ENCODE data around the gene KRT36. TPM values are rescaled to one million over a fixed set of nuclear protein-coding genes. Genes with fewer than 3 reads are reported as not detected.

KRT36 gene
- total and polyA plus RNA-seq, 2 donors (not counting 3 experiments of a cell fraction or from before 2014, with no cell fraction given): 0.04 TPM; not detected in 1

DNA sequence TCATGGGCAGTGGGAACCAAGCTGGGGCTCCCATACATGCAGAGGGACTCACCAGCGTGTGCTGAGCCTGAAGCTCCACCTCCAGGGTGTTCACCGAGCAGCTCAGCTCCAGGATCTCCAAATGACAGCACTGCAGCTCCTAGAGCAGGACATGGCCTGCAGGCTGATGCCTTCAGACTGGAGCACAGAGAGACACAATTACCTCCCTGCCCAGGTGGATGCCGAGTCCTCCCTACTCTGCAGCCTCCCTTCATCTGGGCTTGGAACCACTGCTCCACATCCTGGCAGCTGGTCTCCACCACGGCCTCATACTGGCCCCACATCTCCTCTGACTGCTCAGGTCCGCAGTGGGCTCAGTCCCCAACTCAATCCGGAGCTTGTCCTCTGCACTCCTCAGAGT is 40.7 kb downstream of the KRT36 start:
- ChIA-PET POLR2A (no interaction called here), CTCF (no interaction called here)
- no peaks in the 10 kb centered on the region for H3K79me2 ChIP-seq (ENCODE audit: control insufficient read depth, insufficient read depth, low read length)
- no peaks in the 10 kb centered on the region for H3K9me3 ChIP-seq (replicated peaks; ENCODE audit: control insufficient read depth, insufficient read depth, low read length)
- H3K9ac ChIP-seq (replicated peaks; ENCODE audit: extremely low read depth, insufficient read depth, low read length): no peak overlapping the region
- H3K27ac ChIP-seq (ENCODE audit: insufficient read depth, low read depth, low read length): no peak overlapping the region
- no peaks in the 10 kb centered on the region for H3K36me3 ChIP-seq (ENCODE audit: control insufficient read depth in 2 of 2, extremely low read depth in 1 of 2, insufficient read depth in 2 of 2, low read length in 2 of 2)
- intact Hi-C loops (cut with micrococcal nuclease) (no loop called here), dilution Hi-C loops (cut with MboI; ENCODE audit: extremely low pct_ligation_motif_present, low sequenced_read_pairs) (no loop called here)
- H3K9me1 ChIP-seq (replicated peaks; ENCODE audit: control insufficient read depth, extremely low read depth, insufficient read depth, low read length): no peaks in the 10 kb centered on the region
- no peak overlapping the region for H3K4me2 ChIP-seq (ENCODE audit: insufficient read depth, low read length)
- peaks cover 5% of the 10 kb centered on the region in 2 experiments for H3K27me3 ChIP-seq (ENCODE audit: control insufficient read depth in 2 of 2, insufficient read depth in 2 of 2, low read length in 2 of 2)
- BruUV-seq (replicated peaks): no TSS peak
- H4K20me1 ChIP-seq (replicated peaks; ENCODE audit: control insufficient read depth, extremely low read depth, insufficient read depth, low read length): no peaks in the 10 kb centered on the region
- DNase-seq (ENCODE audit: low read depth, low spot score) (no peak), FAIRE-seq (no peak)
- no peak overlapping the region for H3K4me3 ChIP-seq (replicated peaks in 1 of 3; ENCODE audit: insufficient read depth in 1 of 3, low read depth in 1 of 3, low read length in 3 of 3)
- no peaks in the 10 kb centered on the region for H3K4me1 ChIP-seq (ENCODE audit: control insufficient read depth, extremely low read depth, insufficient read depth, low read length)
- TF ChIP-seq POLR2AphosphoS5 (IDR thresholded peaks at IDR 0.05; ENCODE audit: insufficient read depth, low read depth, low read length) (no peak), JUN (IDR thresholded peaks at IDR 0.05; ENCODE audit: borderline replicate concordance, insufficient read depth, insufficient read length, low read depth) (no peak), FOS (IDR thresholded peaks at IDR 0.05; ENCODE audit: borderline replicate concordance, insufficient read depth, low read length) (no peak), MYC (IDR thresholded peaks at IDR 0.05; ENCODE audit: low read depth, low read length) (no peak), POLR2A (IDR thresholded peaks at IDR 0.05; ENCODE audit: low read depth, low read length) (no peak), EZH2 (IDR thresholded peaks at IDR 0.05; ENCODE audit: borderline replicate concordance, low read depth, low read length, severe bottlenecking) (no peak), GATA2 (IDR thresholded peaks at IDR 0.05; ENCODE audit: insufficient read depth, insufficient read length, low read depth, low read length) (no peak)
- TF ChIP-seq, protein P1, sequence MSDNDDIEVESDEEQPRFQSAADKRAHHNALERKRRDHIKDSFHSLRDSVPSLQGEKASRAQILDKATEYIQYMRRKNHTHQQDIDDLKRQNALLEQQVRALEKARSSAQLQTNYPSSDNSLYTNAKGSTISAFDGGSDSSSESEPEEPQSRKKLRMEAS (IDR thresholded peaks at IDR 0.05; ENCODE audit: insufficient read depth, insufficient read length): no peak
- TF ChIP-seq, protein P2, sequence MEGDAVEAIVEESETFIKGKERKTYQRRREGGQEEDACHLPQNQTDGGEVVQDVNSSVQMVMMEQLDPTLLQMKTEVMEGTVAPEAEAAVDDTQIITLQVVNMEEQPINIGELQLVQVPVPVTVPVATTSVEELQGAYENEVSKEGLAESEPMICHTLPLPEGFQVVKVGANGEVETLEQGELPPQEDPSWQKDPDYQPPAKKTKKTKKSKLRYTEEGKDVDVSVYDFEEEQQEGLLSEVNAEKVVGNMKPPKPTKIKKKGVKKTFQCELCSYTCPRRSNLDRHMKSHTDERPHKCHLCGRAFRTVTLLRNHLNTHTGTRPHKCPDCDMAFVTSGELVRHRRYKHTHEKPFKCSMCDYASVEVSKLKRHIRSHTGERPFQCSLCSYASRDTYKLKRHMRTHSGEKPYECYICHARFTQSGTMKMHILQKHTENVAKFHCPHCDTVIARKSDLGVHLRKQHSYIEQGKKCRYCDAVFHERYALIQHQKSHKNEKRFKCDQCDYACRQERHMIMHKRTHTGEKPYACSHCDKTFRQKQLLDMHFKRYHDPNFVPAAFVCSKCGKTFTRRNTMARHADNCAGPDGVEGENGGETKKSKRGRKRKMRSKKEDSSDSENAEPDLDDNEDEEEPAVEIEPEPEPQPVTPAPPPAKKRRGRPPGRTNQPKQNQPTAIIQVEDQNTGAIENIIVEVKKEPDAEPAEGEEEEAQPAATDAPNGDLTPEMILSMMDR (IDR thresholded peaks at IDR 0.05; ENCODE audit: extremely low read depth in 1 of 2, insufficient read depth in 1 of 2, low read depth in 1 of 2, low read length in 2 of 2): no peak
- H2AFZ ChIP-seq (ENCODE audit: low read depth, low read length): no peak overlapping the region

Measured in endothelial cell of umbilical vein (primary cell).